Testis (tissue), 3 donors: ENCODE measurements around the gene P2RX1. TPM values are rescaled to one million over a fixed set of nuclear protein-coding genes. Genes with fewer than 3 reads are reported as not detected.

Source experiments
- DNase-seq: peaks from one replicate; pipeline ENCODE4 v3.0.0-alpha.2; 2019
- H3K27ac ChIP-seq, 2 donors: fragments of 200-600 bp; sonication (generic); one replicate each; pipeline ENCODE4 v1.5.1; 2019
- H3K27me3 ChIP-seq: fragments of 200-600 bp; sonication (generic); one replicate; pipeline ENCODE4 v1.5.1; 2019
- H3K36me3 ChIP-seq: fragments of 200-600 bp; sonication (generic); one replicate; pipeline ENCODE4 v1.5.1; 2017; ENCODE audit warnings: low read depth; ENCODE audit errors: missing control alignments
- H3K4me1 ChIP-seq: fragments of 200-600 bp; sonication (generic); one replicate; pipeline ENCODE4 v1.5.1; 2019
- H3K4me3 ChIP-seq, 2 donors: fragments of 200-600 bp; sonication (generic); one replicate each; pipeline ENCODE4 v1.5.1; 2017 to 2019
- H3K9me3 ChIP-seq: fragments of 200-600 bp; sonication (generic); one replicate; pipeline ENCODE4 v1.5.1; 2017
- CTCF ChIP-seq, 3 experiments: fragments of 450-650 bp in 2 of 3; fragments of 200-600 bp in 1 of 3; sonication (generic) in 1 of 3; IDR thresholded peaks; one replicate each; pipeline ENCODE4 v1.5.1; 2016 to 2019; ENCODE audit warnings: antibody characterized with exemption in 3 of 3, mild to moderate bottlenecking in 2 of 3, moderate library complexity in 1 of 3
- POLR2A ChIP-seq: fragments of 450-650 bp; IDR thresholded peaks from one replicate; pipeline ENCODE4 v1.6.1; 2017; ENCODE audit warnings: antibody characterized with exemption, mild to moderate bottlenecking, moderate library complexity
- WGBS, 2 donors: methylation state at CpG; one replicate each; pipeline ENCODE4 v1.1.5; 2018; 5-methylcytosine and 5-hydroxymethylcytosine counted together
- intact Hi-C: fragments of 100-400 bp; cut with DNase I; formaldehyde crosslinking; loops from one replicate; pipeline ENCODE4 v1.15.1; 2023; ENCODE audit warnings: low total_unique reads
- polyA plus RNA-seq: library from polyadenylated mRNA; stranded (reverse); fragments of 350-450 nt; fragmentation: Illumina TruSeq; extraction: RNeasy Lipid Tissue Mini Kit (QIAGEN cat#74804); gene quantifications from one replicate; pipeline ENCODE4 v1.2.3, GENCODE V29; 2014; ENCODE audit warnings: low read depth, low replicate concordance; ENCODE audit not compliant: insufficient read depth
- total RNA-seq, 2 donors: library from RNA; depleted of rRNA; stranded (reverse); fragments of >200 nt; gene quantifications; one replicate each; pipeline ENCODE4 v1.2.3, GENCODE V29; 2016

Gene P2RX1
- total and polyA plus RNA-seq, 3 donors from 2014 or later = 2.5 to 15.2 (median 5.0) TPM

- Histone ChIP-seq H3K27ac (no peak overlapping the region), H3K4me1 (peaks cover 5% of the 10 kb centered on the region), H3K27me3 (no peaks in the 10 kb centered on the region), H3K9me3 (no peaks in the 10 kb centered on the region), H3K36me3 (no peaks in the 10 kb centered on the region), H3K4me3 (no peak overlapping the region)
- no peak for DNase-seq
- 97 to 100% methylated on average over 6 to 7 of the region's 7 CpGs for WGBS, 2 donors
- intact Hi-C loops = no loop called here
- TF ChIP-seq POLR2A = no peak
- no peak for TF ChIP-seq CTCF (IDR thresholded peaks at IDR 0.05)
Observed at GRCh38 chr17:3922765-3923164, 6.5 kb upstream of the P2RX1 start.

- H3K9me3 ChIP-seq = no peaks in the 10 kb centered on the region
- H3K27ac ChIP-seq = no peak overlapping the region
- TF ChIP-seq POLR2A = no peak
- no peak for TF ChIP-seq CTCF (IDR thresholded peaks at IDR 0.05)
- H3K4me3 ChIP-seq = no peak overlapping the region
- H3K4me1 ChIP-seq = peaks cover 16% of the 10 kb centered on the region
- WGBS, 2 donors = 71 to 85% methylated on average over 6 to 27 of the region's 27 CpGs
- no peak for DNase-seq
- no peaks in the 10 kb centered on the region for H3K36me3 ChIP-seq
- intact Hi-C loops = no loop called here
- no peaks in the 10 kb centered on the region for H3K27me3 ChIP-seq
Observed at GRCh38 chr17:3921502-3922319, 5.4 kb upstream of the P2RX1 start.

GRCh38 chr17:3921006-3921405, 4.7 kb upstream of the P2RX1 start:
- intact Hi-C loops = no loop called here
- H3K4me1 ChIP-seq = peaks cover 23% of the 10 kb centered on the region
- no peak overlapping the region for H3K27ac ChIP-seq
- H3K27me3 ChIP-seq = no peaks in the 10 kb centered on the region
- TF ChIP-seq POLR2A = no peak
- no peak for TF ChIP-seq CTCF (IDR thresholded peaks at IDR 0.05)
- H3K36me3 ChIP-seq = no peaks in the 10 kb centered on the region
- WGBS, 2 donors = 87 to 93% methylated on average over 14 to 16 of the region's 16 CpGs
- no peaks in the 10 kb centered on the region for H3K9me3 ChIP-seq
- DNase-seq = no peak
- H3K4me3 ChIP-seq = no peak overlapping the region

- Histone ChIP-seq H3K27ac (no peak overlapping the region), H3K4me1 (peaks cover 23% of the 10 kb centered on the region), H3K27me3 (no peaks in the 10 kb centered on the region), H3K4me3 (no peak overlapping the region), H3K9me3 (no peaks in the 10 kb centered on the region), H3K36me3 (no peaks in the 10 kb centered on the region)
- DNase-seq = no peak
- no peak for TF ChIP-seq POLR2A
- intact Hi-C loops = no loop called here
- 74 to 87% methylated on average over 5 to 22 of the region's 22 CpGs for WGBS, 2 donors
Observed at GRCh38 chr17:3919123-3919624, 2.9 kb upstream of the P2RX1 start.

GRCh38 chr17:3918372-3919122, 2.3 kb upstream of the P2RX1 start:
- intact Hi-C loops = no loop called here
- WGBS, 2 donors = 60 to 65% methylated on average over 5 to 8 of the region's 8 CpGs
- TF ChIP-seq POLR2A (no peak), CTCF (IDR thresholded peaks at IDR 0.05) (no peak)

More at GRCh38 chr17:3918372-3919122, 2.3 kb upstream of the P2RX1 start:
- H3K4me1 ChIP-seq = peaks cover 26% of the 10 kb centered on the region
- no peak for DNase-seq
- H3K27me3 ChIP-seq = no peaks in the 10 kb centered on the region
- no peaks in the 10 kb centered on the region for H3K36me3 ChIP-seq
- H3K27ac ChIP-seq = no peak overlapping the region
- no peak overlapping the region for H3K4me3 ChIP-seq
- H3K9me3 ChIP-seq = no peaks in the 10 kb centered on the region
